LHCN-M2 (cell line): ENCODE data around the gene MUS81. TPM values are rescaled to one million over a fixed set of nuclear protein-coding genes. Genes with fewer than 3 reads are reported as not detected.
"Not testable (repeated sequence)": the region's sequence is repeated elsewhere in the genome, so short reads cannot be mapped to it uniquely, and the experiment has no call there.

Experiments used
- DNase-seq: peaks from one replicate; pipeline ENCODE4 v3.0.0-alpha.2; 2012; ENCODE audit warnings: low read depth
- total RNA-seq: library from RNA; depleted of rRNA; stranded (reverse); fragments of >200 nt; gene quantifications from 2 replicates; pipeline ENCODE4 v1.2.3, GENCODE V29; 2014

The MUS81 gene
- total RNA-seq, 1 experiment from 2014 or later: 49.4 TPM

DNA sequence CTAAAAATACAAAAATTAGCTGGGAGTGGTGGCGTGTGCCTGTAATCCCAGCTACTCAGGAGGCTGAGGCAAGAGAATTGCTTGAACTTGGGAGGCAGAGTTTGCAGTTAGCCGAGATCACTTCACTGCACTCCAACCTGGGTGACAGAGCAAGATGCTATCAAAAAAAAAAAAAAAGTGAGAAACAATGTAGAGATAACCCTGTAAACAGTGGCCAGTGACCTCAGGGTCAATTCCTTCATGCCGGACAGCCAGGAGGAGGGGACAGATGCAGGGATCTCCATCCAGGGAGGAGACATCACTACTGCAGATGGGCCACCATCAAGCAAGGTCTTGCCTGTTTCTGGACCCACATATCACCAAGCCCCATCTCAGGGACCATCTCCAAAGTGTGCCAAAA lies 12.5 kb upstream of the MUS81 start:
- no peak for DNase-seq

- DNase-seq: not testable (repeated sequence)
Measured at GRCh38 chr11:65848693-65849092, 11.5 kb upstream of the MUS81 start.

DNA sequence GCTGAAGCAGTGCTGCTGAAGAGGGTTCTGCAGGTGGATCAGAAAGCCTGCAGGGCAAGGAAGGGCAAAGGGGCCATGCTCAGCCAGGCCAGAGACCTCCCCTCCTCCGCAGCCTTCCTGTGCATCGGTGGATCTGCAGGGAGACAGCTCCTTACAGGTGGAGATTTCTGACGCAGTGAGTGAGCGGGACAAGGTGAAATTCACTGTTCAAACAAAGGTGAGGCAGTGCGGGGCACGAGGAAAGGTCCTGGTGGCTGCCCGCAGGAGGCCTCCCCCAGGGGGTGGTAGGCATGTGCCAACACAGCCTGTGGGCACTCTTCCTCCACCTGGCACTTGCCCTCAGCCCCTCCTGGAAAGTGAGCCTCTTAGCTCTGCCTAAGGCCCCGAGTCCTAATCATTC lies 10.9 kb upstream of the MUS81 start:
- no peak for DNase-seq

DNA sequence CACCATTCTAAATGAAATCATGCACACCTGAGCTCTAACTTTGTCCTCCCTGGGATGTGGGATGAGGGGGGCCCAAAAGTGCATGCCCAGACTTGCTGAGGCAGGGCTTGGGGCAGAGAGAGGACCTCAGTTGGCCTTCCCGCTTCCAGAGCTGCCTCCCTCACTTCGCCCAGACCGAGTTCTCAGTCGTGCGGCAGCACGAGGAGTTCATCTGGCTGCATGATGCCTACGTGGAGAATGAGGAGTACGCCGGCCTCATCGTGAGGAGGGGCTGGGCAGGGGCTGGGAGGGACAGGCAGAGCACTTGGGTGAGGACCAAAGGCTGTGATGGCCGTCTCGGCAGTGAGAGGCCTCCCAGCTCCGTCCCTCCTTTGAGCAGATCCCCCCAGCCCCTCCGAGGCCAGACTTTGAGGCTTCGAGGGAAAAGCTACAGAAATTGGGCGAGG lies 10.4 kb upstream of the MUS81 start:
- no peak for DNase-seq

DNA sequence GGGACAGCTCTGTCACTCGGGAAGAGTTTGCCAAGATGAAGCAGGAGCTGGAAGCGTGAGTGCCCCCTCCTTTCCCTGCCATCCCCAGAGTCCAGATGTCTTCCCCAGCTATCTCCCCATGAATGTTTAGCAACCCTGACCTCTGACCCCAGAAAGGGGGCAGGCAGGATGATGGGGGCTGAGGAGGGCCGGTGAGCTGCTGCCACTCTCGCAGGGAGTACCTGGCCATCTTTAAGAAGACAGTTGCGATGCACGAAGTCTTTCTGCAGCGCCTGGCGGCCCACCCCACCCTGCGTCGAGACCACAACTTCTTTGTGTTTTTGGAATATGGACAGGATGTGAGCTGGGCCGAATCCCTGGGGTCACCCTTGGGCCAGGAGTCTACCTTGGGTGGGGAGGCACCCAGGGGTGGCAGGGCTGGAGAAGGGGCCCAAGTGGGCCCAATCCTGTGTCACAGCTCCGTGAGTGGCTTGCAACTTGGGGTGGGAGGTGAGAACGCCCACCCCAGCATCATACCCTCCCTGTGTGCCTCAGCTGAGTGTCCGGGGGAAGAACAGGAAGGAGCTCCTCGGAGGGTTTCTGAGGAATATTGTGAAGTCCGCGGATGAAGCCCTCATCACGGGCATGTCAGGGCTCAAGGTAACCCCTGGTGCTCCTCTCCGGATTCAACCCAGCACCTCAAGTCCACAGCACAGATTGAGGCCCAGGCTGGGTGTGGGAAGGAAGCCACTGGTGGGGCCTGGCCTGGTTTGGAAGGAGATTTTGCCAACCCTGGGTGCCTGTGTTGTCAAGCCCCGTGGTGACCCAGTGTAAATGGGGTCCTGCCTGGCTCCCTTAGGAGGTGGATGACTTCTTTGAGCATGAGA lies 9.8 kb upstream of the MUS81 start:
- no peak for DNase-seq

DNA sequence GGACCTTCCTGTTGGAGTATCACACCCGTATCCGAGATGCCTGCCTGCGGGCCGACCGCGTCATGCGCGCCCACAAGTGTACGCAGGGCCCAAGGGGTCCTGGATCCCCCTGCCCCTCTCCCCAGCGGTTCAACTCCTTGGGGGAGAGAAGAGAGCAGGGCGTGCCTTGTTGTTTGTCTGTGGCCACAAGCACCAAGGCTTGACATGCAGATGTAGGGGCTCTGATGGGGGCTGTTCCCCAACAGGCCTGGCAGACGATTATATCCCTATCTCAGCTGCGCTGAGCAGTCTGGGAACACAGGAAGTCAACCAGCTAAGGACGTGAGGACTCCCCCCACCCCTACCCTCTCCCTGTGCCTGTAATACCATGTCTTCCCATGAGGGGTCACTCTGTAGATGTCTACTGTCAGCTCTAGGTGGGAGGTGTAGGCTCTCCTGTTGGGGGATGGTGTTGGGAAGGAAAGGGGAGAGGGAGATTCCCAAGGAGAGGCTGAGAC lies 9.1 kb upstream of the MUS81 start:
- DNase-seq: no peak

DNA sequence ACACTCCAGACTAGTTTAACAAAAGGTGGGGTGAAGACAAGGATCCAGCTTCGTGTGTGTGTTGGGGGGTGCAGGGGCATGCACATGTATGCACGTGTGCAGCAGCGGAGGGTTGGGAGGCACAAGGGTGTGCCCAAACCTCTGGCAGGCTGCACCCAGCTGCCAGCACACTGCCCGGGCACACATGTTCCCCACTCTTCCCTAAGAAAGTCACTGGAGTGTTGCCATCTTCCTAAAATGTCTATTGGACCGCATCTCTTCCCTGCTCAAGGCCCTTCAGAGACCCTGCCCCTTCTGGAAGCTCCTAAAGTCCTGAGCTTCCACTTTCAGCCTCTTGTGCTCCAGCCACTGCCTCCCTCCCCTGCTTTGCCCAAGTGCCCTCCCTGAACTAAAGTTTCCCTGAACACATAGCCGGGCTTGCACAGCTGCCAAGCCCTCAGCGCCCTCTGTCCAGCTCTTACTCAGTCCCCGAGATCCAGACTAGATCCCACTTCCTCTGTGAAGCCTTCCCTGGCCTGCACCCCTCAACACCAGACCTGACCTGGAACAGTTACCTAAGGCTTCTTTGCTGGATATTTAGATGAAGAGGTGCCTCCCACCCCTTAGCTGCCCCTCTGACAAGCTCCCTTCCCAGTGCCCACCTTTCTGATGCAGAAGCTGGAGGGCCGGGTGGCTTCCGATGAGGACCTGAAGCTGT lies 8.3 kb upstream of the MUS81 start:
- DNase-seq: no peak

GRCh38 chr11:65852508-65853245 lies 7.6 kb upstream of the MUS81 start:
- DNase-seq: no peak

DNA sequence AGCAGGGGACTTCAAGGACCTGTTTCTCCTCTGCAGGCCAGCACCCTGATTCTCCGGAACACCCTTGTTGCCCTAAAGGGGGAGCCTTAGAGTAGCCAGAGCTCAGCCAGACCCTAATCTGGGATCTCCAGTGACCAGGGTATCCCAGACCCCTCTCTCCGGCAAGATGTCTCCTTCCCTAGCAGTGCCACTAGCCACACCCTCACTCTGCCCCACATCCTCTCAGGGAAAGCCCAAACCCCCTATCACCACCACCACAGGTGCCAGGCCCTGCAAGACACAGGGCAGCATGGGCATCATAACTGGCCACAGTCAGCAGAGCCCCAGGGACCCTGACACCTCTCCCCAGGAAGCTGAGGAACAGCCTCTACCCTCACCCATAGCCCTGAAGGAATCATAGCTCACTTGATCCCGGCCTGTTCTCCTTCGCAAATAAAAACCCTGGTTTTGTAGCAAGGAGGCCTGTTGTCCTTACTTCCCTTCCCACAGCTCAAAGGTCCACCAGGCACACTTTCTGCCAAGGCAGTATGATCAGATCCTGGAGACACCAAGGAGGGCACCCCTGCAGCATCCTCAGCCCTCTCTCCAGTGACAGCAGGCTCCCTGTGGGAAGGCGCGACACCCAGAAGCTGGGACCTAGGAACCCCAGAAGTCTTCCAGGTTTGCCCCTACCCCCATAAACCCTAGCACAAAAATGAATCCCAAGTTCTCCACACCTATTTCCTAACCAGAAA lies 6.8 kb upstream of the MUS81 start:
- no peak for DNase-seq

GRCh38 chr11:65854161-65854592 lies 6.1 kb upstream of the MUS81 start:
- no peak for DNase-seq

GRCh38 chr11:65854852-65855837 lies 5.1 kb upstream of the MUS81 start:
- DNase-seq: no peak

GRCh38 chr11:65855927-65856363 lies 4.3 kb upstream of the MUS81 start:
- DNase-seq: no peak

DNA sequence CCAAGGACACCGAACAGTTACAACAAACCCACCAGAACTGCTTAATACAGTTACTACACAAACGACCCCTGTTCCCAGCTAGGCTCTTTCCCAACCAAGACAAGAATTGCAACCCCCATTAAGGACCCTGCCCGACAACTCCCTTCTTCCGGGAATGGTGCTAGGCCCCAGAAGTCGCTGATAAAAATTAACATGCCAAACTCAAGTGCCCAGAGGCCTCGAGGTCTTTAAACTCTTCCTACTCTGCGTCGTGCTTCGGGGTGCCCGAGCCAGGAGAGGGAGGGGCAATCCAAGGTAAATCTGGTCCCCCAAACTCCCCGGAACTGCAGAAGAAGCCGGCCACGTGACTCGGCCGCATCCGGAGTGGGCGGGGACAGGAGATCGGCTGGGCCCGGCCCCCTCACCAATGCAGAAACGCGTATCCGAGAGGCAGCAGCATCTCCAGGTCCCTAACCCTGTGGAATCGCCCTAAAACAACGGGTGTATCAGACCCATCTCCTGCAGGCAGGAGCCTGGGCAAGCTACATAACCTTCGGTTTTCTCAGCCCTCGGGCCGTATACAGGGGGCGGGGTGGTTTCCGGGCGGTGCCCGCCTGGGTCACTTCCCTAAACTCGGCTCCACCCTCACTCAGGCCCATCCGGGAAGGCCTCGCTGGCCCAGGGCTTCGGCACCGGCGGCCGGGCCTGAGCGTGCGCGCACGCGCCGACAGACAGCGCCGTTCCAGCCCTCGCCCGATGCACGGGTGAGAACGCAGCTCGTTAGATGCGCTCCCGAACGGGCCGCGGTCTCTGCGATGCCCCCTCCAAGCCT lies 3.3 kb upstream of the MUS81 start:
- DNase-seq: peak; percentile 63

GRCh38 chr11:65857500-65857852 lies 2.8 kb upstream of the MUS81 start:
- peak; percentile 47 for DNase-seq

- DNase-seq: peak; percentile 97
Measured at GRCh38 chr11:65857853-65858680, 2.2 kb upstream of the MUS81 start, which contains the start of gene CFL1. Gene CFL1, minus strand, starts transcription at chr11:65858180. Its CDS starts 81 bp downstream, at chr11:65858099.

- DNase-seq: no peak
Measured at GRCh38 chr11:65858681-65859087, 1.5 kb upstream of the MUS81 start.

DNA sequence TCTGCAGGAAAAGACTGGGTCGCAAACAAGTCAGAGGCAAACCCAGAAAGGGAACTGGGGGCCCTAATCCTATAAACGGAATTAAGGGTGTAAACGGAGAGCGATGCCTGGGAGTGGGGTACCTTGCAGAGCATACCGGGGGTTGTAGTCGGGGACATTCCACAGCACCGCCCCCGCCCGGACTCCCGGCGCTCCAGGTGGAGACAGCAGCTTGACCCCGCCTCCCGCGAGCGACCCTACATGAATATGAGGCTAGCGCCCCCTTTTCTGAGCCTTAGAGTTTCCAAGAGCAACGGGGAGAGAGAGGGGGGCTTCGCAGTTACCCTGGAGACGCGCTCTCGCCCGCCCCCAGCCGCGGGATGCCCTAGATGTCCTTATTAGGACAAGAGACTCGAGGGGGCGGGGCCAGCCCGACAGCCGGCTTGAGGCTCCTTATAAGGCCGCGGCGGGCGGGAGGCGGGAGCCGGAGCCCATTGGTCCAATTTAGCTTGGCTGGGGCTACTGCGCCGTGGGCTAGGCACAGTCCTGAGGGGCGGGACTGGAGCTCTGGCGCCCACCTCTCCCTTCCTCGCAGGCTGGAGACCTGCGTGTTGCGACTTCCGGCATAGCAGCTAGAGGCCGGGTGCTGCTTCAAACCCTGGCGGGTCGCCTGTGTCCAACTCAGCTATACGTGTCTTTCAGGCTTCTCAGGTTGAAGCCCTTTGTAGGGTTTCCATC lies 980 bp upstream of the MUS81 start:
- DNase-seq: peak; percentile 97
